ENCODE results near the gene ISY1.

ISY1 gene

DNA sequence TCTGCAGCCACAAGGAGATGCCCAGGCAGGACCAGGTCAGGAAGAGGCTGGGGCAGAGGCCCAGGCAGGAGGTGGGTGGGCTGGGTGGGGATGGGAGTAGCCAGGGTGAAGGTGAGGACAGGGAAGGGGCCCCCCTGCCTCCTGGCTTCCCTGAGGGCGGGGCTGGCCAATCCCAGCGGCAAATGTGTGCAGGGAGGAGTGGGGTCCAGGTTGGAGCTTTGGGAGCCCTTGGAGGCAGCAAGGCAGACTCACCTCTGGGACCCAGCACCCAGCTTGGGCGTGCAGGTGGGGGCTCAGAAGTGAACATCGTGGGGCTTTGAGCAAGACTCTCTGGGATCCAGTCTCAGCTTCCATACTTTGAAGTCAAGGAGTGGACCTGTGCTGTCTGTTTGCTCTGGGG lies 75.0 kb downstream of the ISY1 start:
- no peak overlapping the region for H2BK12ac ChIP-seq (ENCODE audit: low read length)
- no peak overlapping the region for H2AK5ac ChIP-seq (ENCODE audit: low read length)
- H3K27ac ChIP-seq (ENCODE audit: low read depth, low read length), result no peak overlapping the region
- H3K27me3 ChIP-seq (ENCODE audit: insufficient read depth, low read length), result no peaks in the 10 kb centered on the region
- no peak overlapping the region for H2AFZ ChIP-seq (ENCODE audit: insufficient read depth, low read length, poor library complexity)
- H3K9ac ChIP-seq (ENCODE audit: low read length), result no peak overlapping the region
- no peak overlapping the region for H4K12ac ChIP-seq (ENCODE audit: low read depth, low read length)
- no CpG with 5 or more reads among the region's 4 CpGs for WGBS (ENCODE audit: extremely low coverage, insufficient coverage, insufficient read length)
- DNase-seq, result no peak
- no peak overlapping the region for H2BK5ac ChIP-seq (ENCODE audit: low read depth, low read length, poor library complexity)
- H3K14ac ChIP-seq (ENCODE audit: low read length), result no peak overlapping the region
- no peak overlapping the region for H4K8ac ChIP-seq (ENCODE audit: low read depth, low read length)
- peaks cover 0 to 2% of the 10 kb centered on the region in 2 experiments for H3K36me3 ChIP-seq (ENCODE audit: control insufficient read depth in 1 of 2, insufficient read depth in 2 of 2, low read length in 2 of 2)
- no peak overlapping the region for H3K18ac ChIP-seq (ENCODE audit: low read length)
- no peak overlapping the region for H3K4me2 ChIP-seq (ENCODE audit: low read length)
- no peak overlapping the region for H4K91ac ChIP-seq (ENCODE audit: low read depth, low read length)
- H3K79me2 ChIP-seq (ENCODE audit: control insufficient read depth, insufficient read depth, low read length, poor library complexity), result no peaks in the 10 kb centered on the region
- no peak overlapping the region for H2BK120ac ChIP-seq (ENCODE audit: insufficient read depth, low read length, poor library complexity)
- H3K4ac ChIP-seq (ENCODE audit: low read depth, low read length), result no peak overlapping the region
- no peaks in the 10 kb centered on the region for H3K4me1 ChIP-seq (ENCODE audit: control insufficient read depth in 1 of 2, insufficient read depth in 2 of 2, low read length in 2 of 2)
- H3K9me3 ChIP-seq (ENCODE audit: insufficient read depth, low read depth, low read length), result no peaks in the 10 kb centered on the region
- no peak overlapping the region for H3K23ac ChIP-seq (ENCODE audit: low read length)
- H3K79me1 ChIP-seq (ENCODE audit: low read length), result no peaks in the 10 kb centered on the region
- no peak overlapping the region for H3K4me3 ChIP-seq (ENCODE audit: low read depth, low read length)

DNA sequence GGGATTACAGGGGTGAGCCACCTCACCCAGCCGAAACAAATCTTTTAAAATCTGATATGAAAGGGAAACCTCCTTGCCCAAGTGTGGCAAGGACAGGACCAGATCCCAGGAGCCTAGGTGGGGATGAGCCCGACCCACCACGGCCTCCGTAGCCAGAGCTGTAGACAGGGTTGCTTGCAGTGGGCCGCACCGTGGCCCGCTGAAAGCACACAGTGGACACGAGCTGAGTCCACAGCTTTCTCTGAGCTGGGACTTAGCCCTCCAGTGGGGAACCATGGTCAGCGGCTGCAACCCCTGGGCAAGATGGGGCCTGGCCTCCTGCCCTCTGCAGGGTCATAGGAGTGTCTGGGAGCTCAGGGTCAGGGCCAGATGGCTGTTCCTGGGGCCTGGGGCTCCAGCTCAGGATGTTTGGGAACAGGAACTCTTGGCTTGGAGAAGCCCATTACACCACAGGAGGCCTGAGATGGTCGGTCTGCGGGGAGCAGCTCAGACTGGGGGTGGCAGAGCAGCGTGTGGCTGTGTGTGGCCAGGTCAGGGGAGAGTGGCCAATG lies 75.6 kb downstream of the ISY1 start:
- Histone ChIP-seq H3K23ac (ENCODE audit: low read length) (no peak overlapping the region), H4K8ac (ENCODE audit: low read depth, low read length) (no peak overlapping the region), H3K27me3 (ENCODE audit: insufficient read depth, low read length) (no peaks in the 10 kb centered on the region), H3K27ac (ENCODE audit: low read depth, low read length) (no peak overlapping the region), H4K91ac (ENCODE audit: low read depth, low read length) (no peak overlapping the region), H2BK5ac (ENCODE audit: low read depth, low read length, poor library complexity) (no peak overlapping the region), H3K14ac (ENCODE audit: low read length) (no peak overlapping the region), H3K18ac (ENCODE audit: low read length) (no peak overlapping the region), H3K79me2 (ENCODE audit: control insufficient read depth, insufficient read depth, low read length, poor library complexity) (no peaks in the 10 kb centered on the region), H4K12ac (ENCODE audit: low read depth, low read length) (no peak overlapping the region), H2BK12ac (ENCODE audit: low read length) (no peak overlapping the region), H2BK120ac (ENCODE audit: insufficient read depth, low read length, poor library complexity) (no peak overlapping the region), H3K9ac (ENCODE audit: low read length) (no peak overlapping the region), H3K4me1 (ENCODE audit: control insufficient read depth in 1 of 2, insufficient read depth in 2 of 2, low read length in 2 of 2) (no peaks in the 10 kb centered on the region), H3K4me2 (ENCODE audit: low read length) (no peak overlapping the region), H3K4me3 (ENCODE audit: low read depth, low read length) (no peak overlapping the region), H3K79me1 (ENCODE audit: low read length) (no peaks in the 10 kb centered on the region), H2AFZ (ENCODE audit: insufficient read depth, low read length, poor library complexity) (no peak overlapping the region), H3K9me3 (ENCODE audit: insufficient read depth, low read depth, low read length) (no peaks in the 10 kb centered on the region), H3K36me3 (ENCODE audit: control insufficient read depth in 1 of 2, insufficient read depth in 2 of 2, low read length in 2 of 2) (peaks cover 0 to 2% of the 10 kb centered on the region in 2 experiments), H3K4ac (ENCODE audit: low read depth, low read length) (no peak overlapping the region), H2AK5ac (ENCODE audit: low read length) (no peak overlapping the region)
- WGBS (ENCODE audit: extremely low coverage, insufficient coverage, insufficient read length), result no CpG with 5 or more reads among the region's 12 CpGs
- DNase-seq, result no peak

DNA sequence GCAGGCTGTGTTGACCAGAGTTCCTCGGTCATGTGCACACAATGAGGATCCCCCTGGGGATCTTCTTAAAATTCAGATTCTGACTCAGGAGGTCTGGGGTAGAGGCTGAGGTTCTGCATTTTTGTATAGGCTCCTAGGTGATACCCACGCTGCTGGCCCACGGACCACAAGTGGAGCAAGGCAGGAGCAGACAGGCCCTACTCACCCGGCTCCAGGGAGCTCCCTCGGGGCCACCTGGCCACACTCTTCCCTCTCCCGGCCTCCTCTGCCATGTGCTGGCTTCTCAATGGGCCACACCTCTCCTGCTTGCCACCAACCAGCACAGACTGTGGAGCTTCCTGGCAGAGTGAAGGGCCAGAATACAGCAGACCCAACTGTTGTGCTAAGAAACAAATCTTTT lies 76.4 kb downstream of the ISY1 start:
- Histone ChIP-seq H3K27ac (ENCODE audit: low read depth, low read length) (no peak overlapping the region), H3K9me3 (ENCODE audit: insufficient read depth, low read depth, low read length) (no peaks in the 10 kb centered on the region), H3K18ac (ENCODE audit: low read length) (no peak overlapping the region), H3K9ac (ENCODE audit: low read length) (no peak overlapping the region), H3K27me3 (ENCODE audit: insufficient read depth, low read length) (no peaks in the 10 kb centered on the region), H3K4me3 (ENCODE audit: low read depth, low read length) (no peak overlapping the region), H4K91ac (ENCODE audit: low read depth, low read length) (no peak overlapping the region), H4K12ac (ENCODE audit: low read depth, low read length) (no peak overlapping the region), H3K36me3 (ENCODE audit: control insufficient read depth in 1 of 2, insufficient read depth in 2 of 2, low read length in 2 of 2) (peaks cover 0 to 2% of the 10 kb centered on the region in 2 experiments), H3K4me1 (ENCODE audit: control insufficient read depth in 1 of 2, insufficient read depth in 2 of 2, low read length in 2 of 2) (no peaks in the 10 kb centered on the region), H3K14ac (ENCODE audit: low read length) (no peak overlapping the region), H2BK120ac (ENCODE audit: insufficient read depth, low read length, poor library complexity) (no peak overlapping the region), H2BK5ac (ENCODE audit: low read depth, low read length, poor library complexity) (no peak overlapping the region), H3K4me2 (ENCODE audit: low read length) (no peak overlapping the region), H3K79me2 (ENCODE audit: control insufficient read depth, insufficient read depth, low read length, poor library complexity) (no peaks in the 10 kb centered on the region), H2AK5ac (ENCODE audit: low read length) (no peak overlapping the region), H3K23ac (ENCODE audit: low read length) (no peak overlapping the region), H3K79me1 (ENCODE audit: low read length) (no peaks in the 10 kb centered on the region), H2BK12ac (ENCODE audit: low read length) (no peak overlapping the region), H4K8ac (ENCODE audit: low read depth, low read length) (no peak overlapping the region), H2AFZ (ENCODE audit: insufficient read depth, low read length, poor library complexity) (no peak overlapping the region), H3K4ac (ENCODE audit: low read depth, low read length) (no peak overlapping the region)
- WGBS (ENCODE audit: extremely low coverage, insufficient coverage, insufficient read length), result no CpG with 5 or more reads among the region's 6 CpGs
- DNase-seq, result no peak

DNA sequence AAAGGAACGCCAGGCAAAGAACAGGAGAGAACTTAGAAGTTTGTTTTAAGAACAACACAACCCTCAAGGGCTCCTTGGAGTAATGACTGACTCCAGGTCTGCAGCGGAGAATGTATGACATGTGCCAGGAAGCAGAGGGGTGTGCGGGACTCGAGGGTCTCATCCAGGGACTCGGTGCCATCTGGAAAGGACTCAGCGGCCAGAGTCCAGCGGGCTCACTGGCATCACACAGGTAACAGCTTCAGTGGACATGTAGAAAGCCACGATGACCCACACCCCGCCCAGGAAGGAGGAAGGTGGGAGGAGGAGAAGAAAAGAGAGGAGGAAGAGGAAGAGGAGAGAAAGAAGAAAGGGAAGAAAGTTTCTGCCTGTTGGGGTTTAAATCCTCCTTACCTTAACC lies 78.8 kb downstream of the ISY1 start:
- Histone ChIP-seq H4K8ac (ENCODE audit: low read depth, low read length) (no peak overlapping the region), H3K4me3 (ENCODE audit: low read depth, low read length) (no peak overlapping the region), H3K14ac (ENCODE audit: low read length) (no peak overlapping the region), H3K27ac (ENCODE audit: low read depth, low read length) (no peak overlapping the region), H2BK120ac (ENCODE audit: insufficient read depth, low read length, poor library complexity) (no peak overlapping the region), H4K12ac (ENCODE audit: low read depth, low read length) (no peak overlapping the region), H3K27me3 (ENCODE audit: insufficient read depth, low read length) (no peaks in the 10 kb centered on the region), H3K18ac (ENCODE audit: low read length) (no peak overlapping the region), H3K23ac (ENCODE audit: low read length) (no peak overlapping the region), H3K79me2 (ENCODE audit: control insufficient read depth, insufficient read depth, low read length, poor library complexity) (no peaks in the 10 kb centered on the region), H2AFZ (ENCODE audit: insufficient read depth, low read length, poor library complexity) (no peak overlapping the region), H2AK5ac (ENCODE audit: low read length) (no peak overlapping the region), H3K9ac (ENCODE audit: low read length) (no peak overlapping the region), H3K4ac (ENCODE audit: low read depth, low read length) (no peak overlapping the region), H3K79me1 (ENCODE audit: low read length) (no peaks in the 10 kb centered on the region), H2BK12ac (ENCODE audit: low read length) (no peak overlapping the region), H4K91ac (ENCODE audit: low read depth, low read length) (no peak overlapping the region), H3K4me2 (ENCODE audit: low read length) (no peak overlapping the region), H2BK5ac (ENCODE audit: low read depth, low read length, poor library complexity) (no peak overlapping the region), H3K36me3 (ENCODE audit: control insufficient read depth in 1 of 2, insufficient read depth in 2 of 2, low read length in 2 of 2) (peaks cover 0 to 2% of the 10 kb centered on the region in 2 experiments), H3K9me3 (ENCODE audit: insufficient read depth, low read depth, low read length) (no peaks in the 10 kb centered on the region), H3K4me1 (ENCODE audit: control insufficient read depth in 1 of 2, insufficient read depth in 2 of 2, low read length in 2 of 2) (no peaks in the 10 kb centered on the region)
- DNase-seq, result no peak
- no CpG with 5 or more reads among the region's 9 CpGs for WGBS (ENCODE audit: extremely low coverage, insufficient coverage, insufficient read length)
